Measurements from ENCODE around the gene SDC3. TPM values are rescaled to one million over a fixed set of nuclear protein-coding genes. Genes with fewer than 3 reads are reported as not detected.

Gene SDC3
- total and polyA plus RNA-seq, 2 donors (not counting 1 experiment from before 2014, with no cell fraction given): 0.30 to 4.6 TPM

- Mint-ChIP-seq H3K4me1 (no peaks in the 10 kb centered on the region), H3K27ac (no peak overlapping the region), H3K27me3 (peaks cover 83% of the 10 kb centered on the region), H3K4me3 (no peak overlapping the region), H3K9me3 (ENCODE audit: insufficient read depth) (no peaks in the 10 kb centered on the region)
- H2AFZ ChIP-seq (ENCODE audit: insufficient read depth, low read depth, low read length, poor library complexity, severe bottlenecking): no peak overlapping the region
- no peaks in the 10 kb centered on the region for H4K20me1 ChIP-seq (ENCODE audit: control insufficient read depth, insufficient read depth, low read length, poor library complexity, severe bottlenecking)
- H3K27ac ChIP-seq (ENCODE audit: low read length in 2 of 2): no peak overlapping the region
- no peak for DNase-seq
- H3K4me1 ChIP-seq (ENCODE audit: control insufficient read depth in 2 of 2, insufficient read depth in 2 of 2, low read length in 2 of 2): no peaks in the 10 kb centered on the region
- no peaks in the 10 kb centered on the region for H3K79me2 ChIP-seq (ENCODE audit: control insufficient read depth, insufficient read depth, low read length)
- intact Hi-C loops (cut with micrococcal nuclease): no loop called here
- H3K27me3 ChIP-seq (replicated peaks in 1 of 4; ENCODE audit: control extremely low read depth in 1 of 4, control insufficient read depth in 3 of 4, insufficient read depth in 4 of 4, low read length in 3 of 4): peaks cover 0 to 44% (median 29%) of the 10 kb centered on the region in 4 experiments
- TF ChIP-seq EZH2 (IDR thresholded peaks at IDR 0.05; ENCODE audit: borderline replicate concordance, insufficient read depth, low read depth, low read length, poor library complexity, severe bottlenecking) (no peak), CTCF (IDR thresholded peaks at IDR 0.05) (no peak)
- no peak overlapping the region for H3K9ac ChIP-seq (ENCODE audit: low read length)
- whole genome bisulfite sequencing (ENCODE audit: insufficient coverage): 46% methylated on average over 5 of the region's 7 CpGs
- POLR2A ChIA-PET: no interaction called here
- no peaks in the 10 kb centered on the region for H3K36me3 ChIP-seq (replicated peaks in 1 of 2; ENCODE audit: control extremely low read depth in 1 of 2, control insufficient read depth in 1 of 2, extremely low read depth in 1 of 2, insufficient read depth in 2 of 2, low read length in 1 of 2)
- ATAC-seq (ENCODE audit: low read depth): no peak
- H3K4me3 ChIP-seq (ENCODE audit: control extremely low read depth in 1 of 5, extremely low read depth in 1 of 5, insufficient read depth in 1 of 5, low read depth in 2 of 5, low read length in 4 of 5): no peak overlapping the region
- no peak overlapping the region for H3K4me2 ChIP-seq (replicated peaks; ENCODE audit: low read depth, low read length, poor library complexity, severe bottlenecking)
- CTCF ChIA-PET: no interaction called here
- H3K9me3 ChIP-seq (ENCODE audit: control extremely low read depth in 1 of 3, control insufficient read depth in 2 of 3, insufficient read depth in 1 of 3, low read length in 2 of 3): no peaks in the 10 kb centered on the region
These were observed 62.7 kb downstream of the SDC3 start for GRCh38 chr1:30845904-30846290.

DNA sequence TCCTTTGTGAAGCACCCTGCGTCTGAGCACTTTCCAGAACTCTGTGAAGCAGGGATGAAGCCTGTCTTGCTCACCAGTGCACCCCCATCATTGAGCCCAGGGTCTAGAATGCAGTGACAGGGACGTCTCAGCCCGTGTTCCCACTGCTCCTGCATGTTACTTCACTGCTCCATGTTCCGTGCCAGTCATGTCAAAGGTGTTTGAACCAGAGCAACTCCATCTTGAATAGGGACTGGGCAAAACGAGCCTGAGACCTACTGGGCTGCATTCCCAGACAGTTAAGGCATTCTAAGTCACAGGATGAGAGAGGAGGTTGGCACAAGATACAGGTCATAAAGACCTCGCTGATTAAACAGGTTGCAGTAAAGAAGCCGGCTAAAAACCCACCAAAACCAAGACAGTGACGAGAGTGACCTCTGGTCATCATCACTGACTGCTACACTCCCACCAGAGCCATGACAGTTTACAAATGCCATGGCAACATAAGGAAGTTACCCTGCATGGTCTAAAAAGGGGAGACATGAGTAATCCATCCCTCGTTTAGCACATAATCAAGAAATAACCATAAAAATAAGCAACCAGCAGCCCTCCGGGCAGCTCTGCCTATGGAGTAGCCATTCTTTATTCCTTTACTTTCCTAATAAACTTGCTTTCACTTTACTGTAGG is 63.2 kb downstream of the SDC3 start:
- Mint-ChIP-seq H3K4me1 (no peaks in the 10 kb centered on the region), H3K27me3 (peaks cover 81% of the 10 kb centered on the region), H3K4me3 (no peak overlapping the region), H3K9me3 (ENCODE audit: insufficient read depth) (no peaks in the 10 kb centered on the region), H3K27ac (no peak overlapping the region)
- POLR2A ChIA-PET: no interaction called here
- Histone ChIP-seq H3K27ac (ENCODE audit: low read length in 2 of 2) (no peak overlapping the region), H3K4me2 (replicated peaks; ENCODE audit: low read depth, low read length, poor library complexity, severe bottlenecking) (no peak overlapping the region), H3K27me3 (replicated peaks in 1 of 4; ENCODE audit: control extremely low read depth in 1 of 4, control insufficient read depth in 3 of 4, insufficient read depth in 4 of 4, low read length in 3 of 4) (peaks cover 0 to 45% (median 27%) of the 10 kb centered on the region in 4 experiments), H3K4me3 (ENCODE audit: control extremely low read depth in 1 of 5, extremely low read depth in 1 of 5, insufficient read depth in 1 of 5, low read depth in 2 of 5, low read length in 4 of 5) (no peak overlapping the region), H3K36me3 (replicated peaks in 1 of 2; ENCODE audit: control extremely low read depth in 1 of 2, control insufficient read depth in 1 of 2, extremely low read depth in 1 of 2, insufficient read depth in 2 of 2, low read length in 1 of 2) (no peaks in the 10 kb centered on the region), H2AFZ (ENCODE audit: insufficient read depth, low read depth, low read length, poor library complexity, severe bottlenecking) (no peak overlapping the region), H3K9me3 (ENCODE audit: control extremely low read depth in 1 of 3, control insufficient read depth in 2 of 3, insufficient read depth in 1 of 3, low read length in 2 of 3) (no peaks in the 10 kb centered on the region), H4K20me1 (ENCODE audit: control insufficient read depth, insufficient read depth, low read length, poor library complexity, severe bottlenecking) (no peaks in the 10 kb centered on the region), H3K9ac (ENCODE audit: low read length) (no peak overlapping the region), H3K79me2 (ENCODE audit: control insufficient read depth, insufficient read depth, low read length) (no peaks in the 10 kb centered on the region), H3K4me1 (ENCODE audit: control insufficient read depth in 2 of 2, insufficient read depth in 2 of 2, low read length in 2 of 2) (no peaks in the 10 kb centered on the region)
- intact Hi-C loops (cut with micrococcal nuclease): no loop called here
- CTCF ChIA-PET: interaction anchor here (1.4 kb wide), 1 partner anchor 43 kb away, joined by 4 read pairs; no protein-coding TSS in a partner anchor
- 66% methylated on average over 10 of the region's 10 CpGs for WGBS (ENCODE audit: insufficient coverage)
- TF ChIP-seq EZH2 (IDR thresholded peaks at IDR 0.05; ENCODE audit: borderline replicate concordance, insufficient read depth, low read depth, low read length, poor library complexity, severe bottlenecking) (no peak), CTCF (IDR thresholded peaks at IDR 0.05) (no peak)
- ATAC-seq (ENCODE audit: low read depth): no peak
- DNase-seq: no peak

Measured in B cell (primary cell).